Breast epithelium (tissue), 4 donors: ENCODE results near the gene ANTXR2. TPM values are rescaled to one million over a fixed set of nuclear protein-coding genes. Genes with fewer than 3 reads are reported as not detected.

ENCODE experiments used
- DNase-seq, 2 donors: peaks; one replicate each; pipeline ENCODE4 v3.0.0-alpha.2; 2019; ENCODE audit warnings: low spot score in 2 of 2
- H3K27ac ChIP-seq, 2 donors: fragments of 200-600 bp; sonication (generic) in 1 of 2; one replicate each; pipeline ENCODE4 v1.5.1; 2016 to 2019; ENCODE audit warnings: mild to moderate bottlenecking in 1 of 2
- H3K27me3 ChIP-seq, 2 donors: fragments of 200-600 bp; sonication (generic) in 1 of 2; one replicate each; pipeline versions ENCODE4 v1.5.1 to v1.6.0; 2017 to 2019; ENCODE audit warnings: control low read depth in 1 of 2, mild to moderate bottlenecking in 1 of 2
- H3K36me3 ChIP-seq: fragments of 200-600 bp; one replicate; pipeline ENCODE4 v1.5.1; 2019
- H3K4me1 ChIP-seq, 2 donors: fragments of 200-600 bp; sonication (generic); one replicate each; pipeline ENCODE4 v1.5.1; 2016 to 2019; ENCODE audit warnings: control low read depth in 1 of 2
- H3K4me3 ChIP-seq, 3 donors: fragments of 200-600 bp; sonication (generic); 1 replicate in 2 of 3; 2 replicates in 1 of 3; pipeline ENCODE4 v1.5.1; 2016 to 2019; ENCODE audit warnings: mild to moderate bottlenecking in 3 of 3, moderate library complexity in 2 of 3
- H3K9me3 ChIP-seq, 2 donors: fragments of 200-600 bp; sonication (generic) in 1 of 2; one replicate each; pipeline ENCODE4 v1.5.1; 2016 to 2019; ENCODE audit warnings: control low read depth in 1 of 2
- POLR2A ChIP-seq: fragments of 450-650 bp; IDR thresholded peaks from one replicate; pipeline ENCODE4 v1.6.1; 2016; ENCODE audit warnings: antibody characterized with exemption, mild to moderate bottlenecking, moderate library complexity
- POLR2AphosphoS5 ChIP-seq, 3 donors: sonication (generic); formaldehyde crosslinking; IDR thresholded peaks; one replicate each; pipeline ENCODE4 v1.6.1; 2017; ENCODE audit warnings: antibody characterized with exemption in 3 of 3
- intact Hi-C: fragments of 100-400 bp; cut with DNase I; formaldehyde crosslinking; loops from one replicate; pipeline ENCODE4 v1.15.1; 2023; ENCODE audit warnings: low total_unique reads
- total RNA-seq, 3 donors: library from RNA; depleted of rRNA; stranded (reverse); fragments of >200 nt; gene quantifications; one replicate each; pipeline ENCODE4 v1.1.0, GENCODE V29; 2016
- TF ChIP-seq, protein P1 (sequence below), 3 donors: fragments of 450-650 bp; IDR thresholded peaks; one replicate each; pipeline ENCODE4 v1.5.1; 2016 to 2017; ENCODE audit warnings: antibody characterized with exemption in 3 of 3, mild to moderate bottlenecking in 3 of 3, moderate library complexity in 3 of 3

The ANTXR2 gene
- total RNA-seq, 3 donors from 2014 or later = 55.1 to 229 (median 77.4) TPM

DNA sequence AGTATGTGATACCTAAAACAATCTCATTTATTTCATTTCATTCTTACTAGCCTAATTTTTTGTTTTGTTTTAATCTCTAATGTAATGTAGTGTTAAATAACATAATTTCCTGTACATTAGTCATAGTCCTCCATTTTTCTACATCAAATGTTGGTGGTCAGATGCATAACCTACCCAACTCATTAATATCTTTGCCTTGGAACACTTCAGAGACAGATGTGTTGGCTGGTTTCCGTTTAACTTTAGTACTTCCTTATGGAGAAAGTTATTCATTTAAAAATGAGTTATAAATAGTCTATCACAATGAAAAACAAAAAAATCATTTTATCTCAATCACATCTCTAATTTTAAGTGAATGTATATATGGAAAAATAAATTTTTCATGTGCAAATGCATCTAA, 190.2 kb downstream of the ANTXR2 start:
- Histone ChIP-seq H3K4me3 (no peak overlapping the region), H3K4me1 (no peaks in the 10 kb centered on the region), H3K27me3 (no peaks in the 10 kb centered on the region), H3K27ac (no peak overlapping the region), H3K9me3 (no peaks in the 10 kb centered on the region), H3K36me3 (no peaks in the 10 kb centered on the region)
- TF ChIP-seq, protein P1, sequence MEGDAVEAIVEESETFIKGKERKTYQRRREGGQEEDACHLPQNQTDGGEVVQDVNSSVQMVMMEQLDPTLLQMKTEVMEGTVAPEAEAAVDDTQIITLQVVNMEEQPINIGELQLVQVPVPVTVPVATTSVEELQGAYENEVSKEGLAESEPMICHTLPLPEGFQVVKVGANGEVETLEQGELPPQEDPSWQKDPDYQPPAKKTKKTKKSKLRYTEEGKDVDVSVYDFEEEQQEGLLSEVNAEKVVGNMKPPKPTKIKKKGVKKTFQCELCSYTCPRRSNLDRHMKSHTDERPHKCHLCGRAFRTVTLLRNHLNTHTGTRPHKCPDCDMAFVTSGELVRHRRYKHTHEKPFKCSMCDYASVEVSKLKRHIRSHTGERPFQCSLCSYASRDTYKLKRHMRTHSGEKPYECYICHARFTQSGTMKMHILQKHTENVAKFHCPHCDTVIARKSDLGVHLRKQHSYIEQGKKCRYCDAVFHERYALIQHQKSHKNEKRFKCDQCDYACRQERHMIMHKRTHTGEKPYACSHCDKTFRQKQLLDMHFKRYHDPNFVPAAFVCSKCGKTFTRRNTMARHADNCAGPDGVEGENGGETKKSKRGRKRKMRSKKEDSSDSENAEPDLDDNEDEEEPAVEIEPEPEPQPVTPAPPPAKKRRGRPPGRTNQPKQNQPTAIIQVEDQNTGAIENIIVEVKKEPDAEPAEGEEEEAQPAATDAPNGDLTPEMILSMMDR (IDR thresholded peaks at IDR 0.05) = no peak
- TF ChIP-seq POLR2A = no peak
- TF ChIP-seq POLR2AphosphoS5 (IDR thresholded peaks at IDR 0.05) = no peak
- intact Hi-C loops = no loop called here
- DNase-seq = no peak

DNA sequence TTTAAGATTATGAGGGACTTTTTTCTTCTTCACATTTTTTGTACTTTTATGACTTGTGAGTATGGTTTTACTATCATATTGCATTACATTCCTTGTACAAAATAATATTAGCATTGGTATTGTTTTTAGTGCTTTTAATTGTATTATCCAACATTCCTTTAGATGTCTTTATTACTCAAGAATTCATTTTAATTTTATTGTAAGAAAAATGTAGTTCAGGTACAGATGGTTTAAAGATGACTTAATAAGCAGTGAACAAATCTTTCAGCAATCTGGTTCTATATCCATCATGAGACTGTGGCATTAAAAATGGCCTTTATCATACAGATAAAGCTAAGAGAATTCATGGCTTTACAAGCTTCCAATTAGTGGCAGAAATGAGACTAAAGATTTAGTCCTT, 191.6 kb downstream of the ANTXR2 start:
- intact Hi-C loops = no loop called here
- H3K27me3 ChIP-seq = no peaks in the 10 kb centered on the region
- H3K9me3 ChIP-seq = no peaks in the 10 kb centered on the region
- no peak overlapping the region for H3K4me3 ChIP-seq
- no peak overlapping the region for H3K27ac ChIP-seq
- no peak for DNase-seq
- H3K36me3 ChIP-seq = no peaks in the 10 kb centered on the region
- TF ChIP-seq POLR2AphosphoS5 (IDR thresholded peaks at IDR 0.05) (no peak), POLR2A (no peak)
- TF ChIP-seq, protein P1 (IDR thresholded peaks at IDR 0.05) = no peak
- H3K4me1 ChIP-seq = no peaks in the 10 kb centered on the region

DNA sequence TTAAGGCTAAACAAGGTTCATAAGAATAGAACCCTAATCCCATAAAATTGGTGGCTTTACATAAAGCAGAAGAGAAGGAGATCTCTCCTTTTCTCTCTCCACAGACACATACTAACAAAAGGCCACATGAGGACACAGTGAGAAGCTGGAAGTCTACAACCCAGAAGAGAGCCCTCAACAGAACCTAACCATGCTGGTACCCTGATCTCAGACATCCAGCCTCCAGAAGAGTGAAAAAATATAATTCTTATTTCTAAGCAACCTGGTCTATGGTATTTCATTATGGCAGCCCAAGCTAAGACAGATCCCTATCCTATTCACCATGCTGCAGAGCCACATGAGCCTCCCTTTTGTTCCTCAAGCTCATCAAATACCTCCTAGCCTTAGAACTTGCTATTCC, 195.5 kb downstream of the ANTXR2 start:
- Histone ChIP-seq H3K27ac (no peak overlapping the region), H3K9me3 (no peaks in the 10 kb centered on the region), H3K27me3 (no peaks in the 10 kb centered on the region), H3K4me3 (no peak overlapping the region), H3K4me1 (no peaks in the 10 kb centered on the region), H3K36me3 (no peaks in the 10 kb centered on the region)
- intact Hi-C loops = no loop called here
- no peak for DNase-seq
- TF ChIP-seq, protein P1 (IDR thresholded peaks at IDR 0.05) = no peak
- TF ChIP-seq POLR2A (no peak), POLR2AphosphoS5 (IDR thresholded peaks at IDR 0.05) (no peak)

DNA sequence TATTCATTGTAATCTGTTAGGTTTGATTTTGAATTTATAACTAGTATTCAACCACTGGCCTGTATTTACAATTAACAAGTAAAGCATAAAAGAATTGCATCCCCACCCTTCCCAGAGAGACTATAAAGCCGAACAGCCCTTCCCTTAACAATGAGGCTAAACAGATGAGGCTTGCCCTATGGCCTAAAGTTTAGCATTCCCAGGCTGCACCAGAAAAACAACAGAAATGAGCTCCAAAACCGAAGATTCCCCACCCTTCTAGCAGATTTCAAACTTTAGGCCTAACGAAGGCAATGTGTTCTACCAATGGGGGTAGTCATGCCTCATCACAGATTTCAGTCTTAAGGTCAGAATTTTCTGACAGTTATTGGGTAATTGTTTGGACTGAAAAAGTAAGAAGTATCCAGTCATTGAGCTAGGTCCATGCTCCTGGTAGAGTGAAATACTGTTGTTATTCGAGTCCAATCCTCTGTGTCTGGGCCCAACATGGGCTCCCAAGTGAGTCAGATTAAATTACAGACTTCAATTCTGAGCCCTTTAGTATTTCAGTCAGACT, 197.6 kb downstream of the ANTXR2 start:
- no peaks in the 10 kb centered on the region for H3K27me3 ChIP-seq
- no peaks in the 10 kb centered on the region for H3K9me3 ChIP-seq
- no peak for DNase-seq
- no peak overlapping the region for H3K4me3 ChIP-seq
- H3K27ac ChIP-seq = no peak overlapping the region
- no peak for TF ChIP-seq POLR2A
- TF ChIP-seq, protein P1 (IDR thresholded peaks at IDR 0.05) = no peak
- no peak for TF ChIP-seq POLR2AphosphoS5 (IDR thresholded peaks at IDR 0.05)
- intact Hi-C loops = no loop called here
- no peaks in the 10 kb centered on the region for H3K4me1 ChIP-seq
- H3K36me3 ChIP-seq = no peaks in the 10 kb centered on the region

DNA sequence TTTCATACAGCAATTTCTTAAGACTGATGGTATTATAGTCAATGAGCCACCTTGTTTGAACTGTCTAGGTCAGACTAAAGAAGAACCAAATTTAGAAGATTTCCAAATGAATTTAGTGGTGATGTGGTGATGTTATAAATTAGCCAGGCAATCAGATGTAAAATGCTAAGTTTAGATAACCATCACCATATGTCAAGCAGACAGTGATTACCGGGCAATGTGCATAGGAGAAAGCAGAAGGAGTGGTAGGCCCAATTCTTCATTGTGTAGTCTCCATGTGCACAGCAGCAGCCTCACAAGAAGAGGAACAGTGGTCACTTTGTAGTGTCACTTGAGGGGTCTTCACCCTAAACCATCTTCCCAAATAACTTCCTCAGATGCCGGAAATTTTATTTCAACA, 198.8 kb downstream of the ANTXR2 start:
- Histone ChIP-seq H3K36me3 (no peaks in the 10 kb centered on the region), H3K4me3 (no peak overlapping the region), H3K4me1 (no peaks in the 10 kb centered on the region), H3K27me3 (no peaks in the 10 kb centered on the region), H3K27ac (no peak overlapping the region), H3K9me3 (no peaks in the 10 kb centered on the region)
- intact Hi-C loops = no loop called here
- DNase-seq = no peak
- TF ChIP-seq, protein P1 (IDR thresholded peaks at IDR 0.05) = no peak
- TF ChIP-seq POLR2AphosphoS5 (IDR thresholded peaks at IDR 0.05) (no peak), POLR2A (no peak)
